MM.1S (cell line): ENCODE results near the gene AHRR.

Source experiments
- EZH2 ChIP-seq: fragments of 300-600 bp; sonication (generic); optimal IDR thresholded peaks from 2 replicates; pipeline ENCODE3; 2017; ENCODE audit warnings: low read depth, mild to moderate bottlenecking, antibody characterized with exemption, low read length, mixed read lengths
- EZH2phosphoT487 ChIP-seq: fragments of 300-600 bp; sonication (generic); IDR thresholded peaks from 2 replicates; pipeline ENCODE4 v1.6.1; 2018; ENCODE audit warnings: antibody characterized with exemption, low read length
- TF ChIP-seq, protein P1 (sequence below): fragments of 300-600 bp; sonication (generic); IDR thresholded peaks from 2 replicates; pipeline ENCODE4 v1.5.1; 2016; ENCODE audit warnings: antibody characterized with exemption, low read length, mixed read lengths

DNA sequence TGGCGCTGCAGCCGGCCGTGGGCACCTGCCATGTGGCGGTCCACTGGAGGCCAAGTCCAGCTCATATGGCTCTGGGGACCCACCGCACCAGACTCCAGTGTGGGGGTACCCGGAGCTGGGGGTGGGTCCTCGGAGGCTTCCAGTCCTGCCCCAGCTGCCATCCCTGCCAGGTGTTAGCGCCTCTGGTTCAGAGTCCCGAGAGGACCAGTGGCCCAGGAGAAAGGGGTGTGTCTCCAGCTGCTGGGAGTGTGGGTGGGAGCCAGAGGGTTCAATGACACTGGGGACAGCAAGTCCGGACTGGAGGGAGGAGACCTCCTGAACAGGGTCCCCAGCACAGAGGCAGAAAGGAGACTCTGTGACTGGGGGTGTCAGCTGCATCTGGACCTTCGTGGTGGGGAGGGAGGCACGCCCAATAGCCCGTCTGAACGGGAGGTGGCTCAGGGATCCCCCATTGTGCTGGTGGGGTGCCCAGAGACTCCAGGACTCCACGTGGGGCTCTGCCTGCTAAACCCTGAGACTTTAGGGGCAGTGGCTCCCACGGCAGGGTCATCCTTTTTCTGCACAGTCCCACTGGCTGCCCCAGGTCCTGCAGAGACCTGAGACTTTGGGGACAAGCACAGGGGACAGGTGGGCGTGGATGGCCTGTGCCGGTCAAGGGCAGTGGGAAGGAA lies 2.4 kb upstream of the AHRR start:
- TF ChIP-seq, protein P1, sequence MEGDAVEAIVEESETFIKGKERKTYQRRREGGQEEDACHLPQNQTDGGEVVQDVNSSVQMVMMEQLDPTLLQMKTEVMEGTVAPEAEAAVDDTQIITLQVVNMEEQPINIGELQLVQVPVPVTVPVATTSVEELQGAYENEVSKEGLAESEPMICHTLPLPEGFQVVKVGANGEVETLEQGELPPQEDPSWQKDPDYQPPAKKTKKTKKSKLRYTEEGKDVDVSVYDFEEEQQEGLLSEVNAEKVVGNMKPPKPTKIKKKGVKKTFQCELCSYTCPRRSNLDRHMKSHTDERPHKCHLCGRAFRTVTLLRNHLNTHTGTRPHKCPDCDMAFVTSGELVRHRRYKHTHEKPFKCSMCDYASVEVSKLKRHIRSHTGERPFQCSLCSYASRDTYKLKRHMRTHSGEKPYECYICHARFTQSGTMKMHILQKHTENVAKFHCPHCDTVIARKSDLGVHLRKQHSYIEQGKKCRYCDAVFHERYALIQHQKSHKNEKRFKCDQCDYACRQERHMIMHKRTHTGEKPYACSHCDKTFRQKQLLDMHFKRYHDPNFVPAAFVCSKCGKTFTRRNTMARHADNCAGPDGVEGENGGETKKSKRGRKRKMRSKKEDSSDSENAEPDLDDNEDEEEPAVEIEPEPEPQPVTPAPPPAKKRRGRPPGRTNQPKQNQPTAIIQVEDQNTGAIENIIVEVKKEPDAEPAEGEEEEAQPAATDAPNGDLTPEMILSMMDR = no peak
- TF ChIP-seq EZH2 (no peak), EZH2phosphoT487 (no peak)
